Stomach (tissue), 4 donors: ENCODE measurements around the gene COL25A1.

Experiments used
- CTCF ChIP-seq, 7 experiments: fragments of 450-650 bp in 4 of 7; fragments of 200-600 bp in 3 of 7; sonication (generic) in 3 of 7; IDR thresholded peaks; one replicate each; pipeline ENCODE4 v1.5.1; 2016 to 2019; ENCODE audit warnings: antibody characterized with exemption in 7 of 7, control low read depth in 2 of 7, mild to moderate bottlenecking in 1 of 7
- POLR2A ChIP-seq, 4 donors: fragments of 450-650 bp; IDR thresholded peaks; one replicate each; pipeline ENCODE4 v1.6.1; 2016; ENCODE audit warnings: antibody characterized with exemption in 4 of 4, control low read depth in 2 of 4, mild to moderate bottlenecking in 1 of 4, moderate library complexity in 1 of 4
- POLR2AphosphoS5 ChIP-seq, 3 donors: sonication (generic); formaldehyde crosslinking; IDR thresholded peaks; one replicate each; pipeline ENCODE4 v1.6.1; 2016; ENCODE audit warnings: antibody characterized with exemption in 3 of 3

- TF ChIP-seq CTCF (IDR thresholded peaks at IDR 0.05), result no peak
- no peak for TF ChIP-seq POLR2A (IDR thresholded peaks at IDR 0.05)
- TF ChIP-seq POLR2AphosphoS5 (IDR thresholded peaks at IDR 0.05), result no peak
Observed at GRCh38 chr4:108867476-108867875, 435.0 kb downstream of the COL25A1 start.
